NCI-H2196 treated with DMSO at 0.1 percent for 48 hours (cell line): Measurements from ENCODE around the gene CTDNEP1.

Experiments
- DNase-seq: peaks from one replicate; lab custom pipeline; 2025; ENCODE audit not compliant: unreplicated experiment; lab: John Stamatoyannopoulos, UW

Gene CTDNEP1

DNA sequence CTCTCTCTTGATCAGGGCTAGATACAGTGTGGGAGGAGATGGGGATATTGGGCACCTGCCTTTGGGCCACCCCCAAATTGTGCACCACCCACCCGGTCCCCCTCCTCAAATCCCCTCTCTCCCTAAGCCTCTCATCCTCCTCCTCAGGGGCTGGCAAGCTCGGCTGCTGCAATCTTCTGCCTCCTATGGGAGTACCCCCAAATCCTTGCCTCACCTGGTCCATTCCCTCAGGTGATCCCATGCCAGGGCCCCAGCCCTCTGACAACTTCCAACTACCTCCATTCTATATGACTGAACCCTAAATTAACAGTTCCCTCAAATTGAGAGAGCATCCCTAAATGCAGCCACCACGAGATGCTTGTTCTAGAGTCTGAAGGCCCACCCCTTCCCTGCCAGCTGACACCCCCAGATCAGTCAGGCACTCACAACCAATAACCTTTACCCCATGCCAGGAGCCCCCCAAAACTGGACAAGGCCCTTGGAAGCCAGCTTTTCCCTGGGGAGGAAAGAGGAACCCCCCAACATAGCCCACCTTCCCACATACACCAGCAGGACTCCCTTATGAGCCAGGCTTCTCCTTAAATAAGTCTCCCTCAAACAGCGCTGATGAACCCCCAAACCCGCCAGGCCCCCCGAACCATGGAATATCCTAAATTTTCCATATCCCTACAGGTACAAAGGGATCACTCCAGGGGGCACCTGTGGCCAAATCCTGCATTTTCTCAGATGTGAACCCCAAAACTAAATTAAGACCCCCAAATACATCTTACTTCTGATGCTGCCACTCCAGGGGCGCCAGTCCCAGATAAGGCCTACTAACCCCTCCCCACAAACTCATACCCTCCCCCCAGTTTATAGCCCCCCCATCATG is 35.1 kb downstream of the CTDNEP1 start:
- no peak for DNase-seq

GRCh38 chr17:7215652-7216180 is 35.8 kb downstream of the CTDNEP1 start:
- DNase-seq: no peak

DNA sequence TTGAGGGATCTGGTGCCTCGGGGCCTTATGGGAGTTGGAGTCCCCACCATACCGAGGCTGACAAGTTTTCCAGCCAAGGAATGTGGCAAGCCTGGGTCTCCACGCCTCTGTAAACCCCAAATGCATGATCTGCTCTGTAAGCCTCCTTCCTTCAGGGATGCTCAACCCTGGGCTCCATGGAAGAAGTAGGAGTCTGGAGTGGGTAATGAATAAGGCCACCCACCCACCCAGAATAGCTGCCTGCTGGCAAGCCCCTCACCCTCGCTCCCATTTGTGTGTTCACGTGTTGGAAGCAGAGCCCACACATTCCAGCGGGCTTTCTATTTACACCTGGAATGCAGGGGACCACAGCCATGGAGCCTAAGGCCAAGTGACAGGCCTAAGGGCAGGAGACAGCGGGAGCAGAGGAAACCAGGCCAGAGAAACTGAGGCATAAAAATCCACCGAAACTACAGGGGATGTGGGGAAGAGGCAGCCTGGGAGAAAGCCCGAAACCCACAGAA is 36.3 kb downstream of the CTDNEP1 start:
- DNase-seq: no peak

- peak; percentile 89 for DNase-seq
Observed at GRCh38 chr17:7214300-7215135, 37.0 kb downstream of the CTDNEP1 start.

GRCh38 chr17:7213895-7214299 is 37.6 kb downstream of the CTDNEP1 start:
- DNase-seq: peak; percentile 79

- DNase-seq: no peak
Observed at GRCh38 chr17:7211491-7212273, 39.9 kb downstream of the CTDNEP1 start.

- DNase-seq: no peak
Observed at GRCh38 chr17:7208754-7209460, 42.6 kb downstream of the CTDNEP1 start.

- no peak for DNase-seq
Observed at GRCh38 chr17:7208027-7208571, 43.4 kb downstream of the CTDNEP1 start.

- no peak for DNase-seq
Observed at GRCh38 chr17:7207120-7208001, 44.2 kb downstream of the CTDNEP1 start.

GRCh38 chr17:7205561-7205960 is 46.0 kb downstream of the CTDNEP1 start:
- DNase-seq: no peak

DNA sequence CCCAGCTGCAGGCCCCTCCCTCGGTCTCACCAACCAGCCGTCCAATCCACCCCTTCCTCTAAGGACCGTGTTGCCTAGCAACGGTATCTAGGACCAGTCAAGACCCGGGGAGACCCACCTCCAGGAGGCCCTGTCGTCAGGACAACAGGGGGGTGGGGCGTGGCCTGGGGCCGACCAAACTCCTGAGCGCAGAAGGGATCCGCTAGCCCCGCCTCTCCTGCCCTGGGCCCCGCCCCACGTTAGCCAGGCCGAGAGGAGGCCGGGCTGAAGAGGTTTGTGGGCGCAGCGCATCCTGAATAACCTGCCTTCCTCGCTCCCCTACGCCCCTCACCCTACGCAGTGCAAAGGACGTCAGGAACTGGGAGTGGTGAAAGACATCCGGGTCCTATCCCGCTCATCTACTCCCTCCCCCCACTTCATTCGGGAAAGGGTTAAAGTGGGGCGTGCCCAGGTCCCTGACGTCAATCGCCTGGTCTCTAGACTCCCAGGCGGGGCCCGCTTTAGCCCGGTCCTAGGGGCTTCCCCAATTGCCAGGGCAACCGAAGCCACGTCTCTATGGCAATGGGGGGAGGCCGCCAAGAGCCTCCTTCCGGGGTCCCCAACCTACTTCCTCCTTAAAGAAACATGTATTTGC is 46.6 kb downstream of the CTDNEP1 start:
- peak; percentile 56 for DNase-seq

DNA sequence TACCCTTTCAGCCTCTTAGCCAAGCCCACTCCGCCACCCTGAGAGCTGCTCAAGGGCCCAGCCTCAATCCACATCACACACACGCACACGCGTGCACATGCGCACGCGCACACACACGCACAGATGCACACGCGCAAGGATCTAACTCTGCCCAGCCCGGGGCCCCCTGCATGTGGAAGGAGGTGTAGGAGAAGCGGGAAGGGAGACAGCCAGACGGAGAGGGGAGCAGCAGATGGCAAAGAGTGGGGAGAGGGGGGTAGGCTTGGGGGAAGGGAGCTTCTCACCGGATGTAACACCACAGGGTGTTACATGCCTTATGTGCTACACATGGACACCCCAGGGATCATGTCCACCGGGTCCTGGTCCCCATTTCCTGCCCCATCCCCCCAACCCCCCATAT is 47.2 kb downstream of the CTDNEP1 start:
- no peak for DNase-seq

- DNase-seq: no peak
Observed at GRCh38 chr17:7203391-7203790, 48.1 kb downstream of the CTDNEP1 start.

GRCh38 chr17:7196651-7197401 is 54.7 kb downstream of the CTDNEP1 start:
- no peak for DNase-seq

DNA sequence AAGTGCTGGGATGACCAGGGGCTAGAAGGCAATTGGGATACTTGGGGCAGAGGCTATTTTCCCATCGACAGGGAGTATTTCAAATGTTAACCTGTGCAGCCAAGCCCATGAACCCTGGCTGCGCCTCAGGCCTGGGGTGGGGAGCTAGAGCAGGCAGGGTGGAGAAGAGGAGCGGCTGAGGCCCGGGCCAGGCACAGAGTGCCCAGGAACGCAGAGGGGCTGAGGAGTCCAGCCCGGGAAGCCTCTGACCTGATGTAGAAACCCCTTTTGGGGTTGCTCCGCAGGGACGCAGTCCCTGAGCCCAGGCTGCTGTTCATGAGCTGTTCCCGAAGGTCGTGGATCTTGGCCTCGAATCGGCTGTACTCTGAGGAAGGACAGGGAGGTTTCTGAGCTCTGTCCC is 55.6 kb downstream of the CTDNEP1 start:
- DNase-seq: no peak
